Coronary artery (tissue), 2 donors: ENCODE results near the gene SCAF1.

ENCODE experiments used
- DNase-seq: peaks from one replicate; pipeline ENCODE4 v3.0.0-alpha.2; 2017; ENCODE audit warnings: low spot score
- H3K27ac ChIP-seq, 2 donors: fragments of 200-600 bp; sonication (generic); one replicate each; pipeline ENCODE4 v1.5.1; 2016 to 2019
- H3K4me3 ChIP-seq: fragments of 200-600 bp; sonication (generic); 2 replicates; pipeline ENCODE4 v1.5.1; 2016; ENCODE audit warnings: mild to moderate bottlenecking, moderate library complexity
- TF ChIP-seq, protein P1 (sequence below): fragments of 200-600 bp; sonication (generic); IDR thresholded peaks from one replicate; pipeline ENCODE4 v1.5.1; 2019; ENCODE audit warnings: antibody characterized with exemption

The SCAF1 gene

GRCh38 chr19:49667473-49667872 is 25.5 kb downstream of the SCAF1 start:
- H3K27ac ChIP-seq: no peak overlapping the region
- no peak overlapping the region for H3K4me3 ChIP-seq
- DNase-seq: no peak
- TF ChIP-seq, protein P1, sequence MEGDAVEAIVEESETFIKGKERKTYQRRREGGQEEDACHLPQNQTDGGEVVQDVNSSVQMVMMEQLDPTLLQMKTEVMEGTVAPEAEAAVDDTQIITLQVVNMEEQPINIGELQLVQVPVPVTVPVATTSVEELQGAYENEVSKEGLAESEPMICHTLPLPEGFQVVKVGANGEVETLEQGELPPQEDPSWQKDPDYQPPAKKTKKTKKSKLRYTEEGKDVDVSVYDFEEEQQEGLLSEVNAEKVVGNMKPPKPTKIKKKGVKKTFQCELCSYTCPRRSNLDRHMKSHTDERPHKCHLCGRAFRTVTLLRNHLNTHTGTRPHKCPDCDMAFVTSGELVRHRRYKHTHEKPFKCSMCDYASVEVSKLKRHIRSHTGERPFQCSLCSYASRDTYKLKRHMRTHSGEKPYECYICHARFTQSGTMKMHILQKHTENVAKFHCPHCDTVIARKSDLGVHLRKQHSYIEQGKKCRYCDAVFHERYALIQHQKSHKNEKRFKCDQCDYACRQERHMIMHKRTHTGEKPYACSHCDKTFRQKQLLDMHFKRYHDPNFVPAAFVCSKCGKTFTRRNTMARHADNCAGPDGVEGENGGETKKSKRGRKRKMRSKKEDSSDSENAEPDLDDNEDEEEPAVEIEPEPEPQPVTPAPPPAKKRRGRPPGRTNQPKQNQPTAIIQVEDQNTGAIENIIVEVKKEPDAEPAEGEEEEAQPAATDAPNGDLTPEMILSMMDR: no peak

GRCh38 chr19:49669516-49669915 is 27.5 kb downstream of the SCAF1 start:
- DNase-seq: no peak
- Histone ChIP-seq H3K4me3 (no peak overlapping the region), H3K27ac (no peak overlapping the region)
- TF ChIP-seq, protein P1: no peak

- DNase-seq: no peak
- Histone ChIP-seq H3K4me3 (peak overlapping the region; percentile 47), H3K27ac (peak overlapping the region in 1 of 2 donors; percentile 74)
- TF ChIP-seq, protein P1: peak; percentile 82
Observed at GRCh38 chr19:49672131-49672919, 30.3 kb downstream of the SCAF1 start.

- H3K27ac ChIP-seq: peak overlapping the region; percentile 85 to 92
- TF ChIP-seq, protein P1: no peak
- no peak for DNase-seq
- peak overlapping the region; percentile 63 for H3K4me3 ChIP-seq
Observed at GRCh38 chr19:49676136-49676783, 34.3 kb downstream of the SCAF1 start.

- Histone ChIP-seq H3K4me3 (peak overlapping the region; percentile 97), H3K27ac (peak overlapping the region; percentile 86 to 97)
- TF ChIP-seq, protein P1: no peak
- peak; percentile 100 for DNase-seq
Observed at GRCh38 chr19:49676784-49677230, 34.8 kb downstream of the SCAF1 start.

DNA sequence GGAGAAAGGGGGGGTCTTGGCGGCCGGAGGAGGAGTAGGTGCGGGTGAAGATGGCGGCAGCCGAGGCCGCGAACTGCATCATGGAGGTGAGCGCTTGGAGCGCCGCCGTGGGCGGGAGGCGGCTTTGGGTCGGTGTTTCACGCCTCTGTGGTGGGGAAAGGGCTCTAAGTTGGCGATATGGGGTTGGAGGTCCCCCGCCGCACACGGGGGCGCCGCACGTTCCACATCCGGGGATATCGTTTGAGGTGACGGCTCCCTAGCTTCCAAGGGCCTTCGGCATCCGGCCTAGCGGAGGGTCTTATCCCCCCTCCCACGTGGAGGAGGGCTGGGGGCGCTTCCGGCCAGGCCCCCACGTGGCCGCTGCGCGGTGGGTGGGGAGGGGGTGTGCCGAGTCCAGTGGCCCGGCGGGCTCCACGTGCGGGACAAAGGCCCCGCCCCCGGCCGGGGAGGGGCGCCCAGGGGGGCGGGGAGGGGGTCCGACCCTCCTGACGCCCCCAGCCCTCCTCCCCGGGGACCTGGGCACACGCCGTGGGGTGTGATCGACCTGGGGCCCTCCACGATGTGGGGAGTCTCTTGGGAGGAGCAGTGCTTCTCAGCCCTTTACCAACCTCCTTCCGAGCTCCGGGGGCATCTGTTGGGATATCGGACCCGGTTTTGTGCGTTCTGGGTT is 35.4 kb downstream of the SCAF1 start, which contains the start of gene PRMT1:
PRMT1 (plus strand) TSS at position 41 of the 670 bp plus-strand sequence; CDS start at position 51, 10 bp downstream.
- Histone ChIP-seq H3K4me3 (peak within 1 kb of the TSS; percentile 97), H3K27ac (peak within 1 kb of the TSS; percentile 86 to 97)
- TF ChIP-seq, protein P1: no peak
- no peak for DNase-seq
